HUES48 (cell line): Measurements from ENCODE around the gene SV2C.

Source experiments
- H3K27ac ChIP-seq: one replicate; pipeline ENCODE4 v1.7.0; 2013; ENCODE audit warnings: low read depth, low read length, inconsistent platforms
- H3K27me3 ChIP-seq: 2 replicates; pipeline ENCODE4 v1.6.1; 2013; ENCODE audit warnings: mild to moderate bottlenecking, low read length; ENCODE audit not compliant: control insufficient read depth, insufficient read depth
- H3K36me3 ChIP-seq: 2 replicates; pipeline ENCODE4 v1.6.1; 2013; ENCODE audit warnings: low read length; ENCODE audit not compliant: control insufficient read depth, insufficient read depth
- H3K4me1 ChIP-seq: 2 replicates; pipeline ENCODE4 v1.6.1; 2013; ENCODE audit warnings: mild to moderate bottlenecking, low read length; ENCODE audit not compliant: control insufficient read depth, insufficient read depth
- H3K4me3 ChIP-seq: 2 replicates; pipeline ENCODE4 v1.5.1; 2013; ENCODE audit warnings: mild to moderate bottlenecking, low read depth, low read length
- H3K9ac ChIP-seq: 2 replicates; pipeline ENCODE4 v1.6.1; 2013; ENCODE audit warnings: mild to moderate bottlenecking, low read depth, low read length, moderate library complexity
- H3K9me3 ChIP-seq: 2 replicates; pipeline ENCODE4 v1.6.1; 2013; ENCODE audit warnings: low read length; ENCODE audit not compliant: control insufficient read depth, insufficient read depth

The SV2C gene

GRCh38 chr5:76104027-76104426 is 20.8 kb downstream of the SV2C start:
- Histone ChIP-seq H3K27me3 (no peaks in the 10 kb centered on the region), H3K9me3 (no peaks in the 10 kb centered on the region), H3K4me1 (no peaks in the 10 kb centered on the region), H3K27ac (no peak overlapping the region), H3K9ac (no peak overlapping the region), H3K36me3 (no peaks in the 10 kb centered on the region), H3K4me3 (no peak overlapping the region)

DNA sequence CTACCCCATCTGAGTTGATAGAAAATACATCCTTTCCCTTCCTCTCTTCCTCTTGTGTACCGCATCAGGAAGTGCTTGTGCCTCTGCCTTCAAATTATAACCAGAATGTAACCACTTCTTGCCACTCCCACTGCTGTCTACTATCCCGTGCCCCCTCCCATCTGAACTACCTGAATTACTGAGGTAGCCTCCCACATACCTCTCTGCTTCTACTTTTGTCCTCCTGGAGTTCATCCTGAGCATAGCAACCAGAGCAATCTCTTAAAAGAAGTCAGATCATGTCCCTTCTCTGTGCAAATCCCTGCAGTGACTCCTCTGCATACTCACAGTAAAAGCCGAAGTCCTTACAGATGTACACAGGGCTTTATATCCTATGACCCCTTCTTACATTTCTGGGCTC is 23.0 kb downstream of the SV2C start:
- Histone ChIP-seq H3K9ac (no peak overlapping the region), H3K27me3 (no peaks in the 10 kb centered on the region), H3K27ac (no peak overlapping the region), H3K4me3 (no peak overlapping the region), H3K36me3 (no peaks in the 10 kb centered on the region), H3K4me1 (no peaks in the 10 kb centered on the region), H3K9me3 (no peaks in the 10 kb centered on the region)

- Histone ChIP-seq H3K27me3 (no peaks in the 10 kb centered on the region; the same call in 1 of the 2 replicates), H3K9me3 (no peaks in the 10 kb centered on the region), H3K27ac (no peak overlapping the region), H3K9ac (no peak overlapping the region), H3K4me1 (peaks cover 12% of the 10 kb centered on the region; the same call in 1 of the 2 replicates), H3K4me3 (no peak overlapping the region), H3K36me3 (no peaks in the 10 kb centered on the region)
Measured at GRCh38 chr5:76111477-76112174, 28.4 kb downstream of the SV2C start.

DNA sequence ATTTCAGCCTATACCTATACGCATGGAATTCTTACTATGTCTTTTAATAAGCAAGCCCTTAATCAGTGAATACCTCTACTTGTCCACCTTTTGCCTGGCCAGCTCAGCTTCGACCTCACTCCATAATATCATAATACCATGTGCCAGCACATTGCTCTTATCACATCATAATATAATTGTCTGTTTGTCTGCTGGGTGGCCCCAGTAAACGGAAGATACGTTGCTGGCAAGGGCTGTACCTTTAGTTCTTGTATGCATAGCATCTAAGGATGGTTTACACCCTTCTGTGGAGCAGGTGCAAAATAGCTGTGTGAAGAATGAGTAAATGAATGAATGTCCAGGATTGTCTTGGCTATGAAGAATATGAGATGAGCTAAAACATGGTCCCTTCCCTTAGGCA is 29.9 kb downstream of the SV2C start:
- no peaks in the 10 kb centered on the region; the same call in 1 of the 2 replicates for H3K27me3 ChIP-seq

DNA sequence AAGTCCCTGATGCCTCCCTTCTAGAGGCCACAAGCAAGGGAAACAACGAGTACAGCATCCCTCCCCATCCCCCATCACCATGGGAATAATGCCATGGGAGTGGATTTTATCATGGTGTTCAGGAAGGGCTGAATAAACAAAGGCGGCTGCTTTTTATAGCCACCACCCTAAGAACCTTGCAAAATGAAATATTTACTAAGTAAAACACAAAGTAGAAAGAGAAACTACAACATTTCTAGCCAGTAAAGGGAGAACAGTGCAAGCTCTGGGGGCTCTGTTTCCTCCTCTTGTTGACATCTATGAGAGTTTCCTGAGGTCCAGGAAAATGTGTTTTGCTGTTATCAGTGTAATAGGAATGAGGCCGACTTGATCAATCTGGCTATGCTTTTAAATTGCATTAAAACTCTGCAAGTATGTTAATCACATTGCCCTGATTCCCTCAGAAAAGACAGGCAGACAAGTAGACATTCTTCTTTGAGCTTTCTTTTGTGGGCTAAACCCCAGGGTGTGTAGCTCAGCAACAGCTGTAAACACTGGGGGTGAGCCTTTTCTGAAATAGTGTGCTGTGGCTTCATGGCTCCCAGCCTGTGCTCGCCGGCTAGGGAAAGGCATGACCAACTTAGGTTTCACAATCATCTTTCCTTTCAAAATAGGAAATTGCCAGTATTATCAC is 31.1 kb downstream of the SV2C start:
- H3K27me3 ChIP-seq: no peaks in the 10 kb centered on the region; the same call in 1 of the 2 replicates
- H3K36me3 ChIP-seq: no peaks in the 10 kb centered on the region
- no peak overlapping the region for H3K9ac ChIP-seq
- H3K27ac ChIP-seq: no peak overlapping the region
- H3K9me3 ChIP-seq: no peaks in the 10 kb centered on the region
- peaks cover 12% of the 10 kb centered on the region; the same call in 1 of the 2 replicates for H3K4me1 ChIP-seq
- no peak overlapping the region for H3K4me3 ChIP-seq

More for the DNA sequence above, 29.9 kb downstream of the SV2C start:
- Histone ChIP-seq H3K4me3 (no peak overlapping the region), H3K36me3 (no peaks in the 10 kb centered on the region), H3K9ac (no peak overlapping the region), H3K27ac (no peak overlapping the region), H3K4me1 (peaks cover 12% of the 10 kb centered on the region; the same call in 1 of the 2 replicates), H3K9me3 (no peaks in the 10 kb centered on the region)

DNA sequence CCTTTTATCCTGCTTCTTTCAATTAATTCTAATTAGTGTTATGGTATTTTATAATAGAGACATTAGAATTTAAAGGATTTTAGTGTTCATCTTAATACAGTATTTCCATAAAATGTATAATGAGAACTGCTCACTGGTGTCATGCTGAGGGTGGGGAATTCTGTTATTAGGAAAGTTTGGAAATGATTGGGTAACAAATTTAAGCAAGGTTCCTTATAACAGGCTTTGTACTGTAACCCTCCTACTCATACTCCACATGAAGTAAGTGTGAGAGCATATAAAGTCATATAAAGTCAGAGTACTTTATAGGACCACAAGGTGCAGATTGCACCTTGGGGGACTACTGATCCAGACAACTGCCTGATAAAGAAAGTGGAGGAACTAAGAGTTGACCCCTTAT is 42.2 kb downstream of the SV2C start:
- no peaks in the 10 kb centered on the region for H3K9me3 ChIP-seq
- H3K27me3 ChIP-seq: no peaks in the 10 kb centered on the region
- no peaks in the 10 kb centered on the region for H3K4me1 ChIP-seq
- no peak overlapping the region for H3K27ac ChIP-seq
- no peaks in the 10 kb centered on the region for H3K36me3 ChIP-seq
- no peak overlapping the region for H3K9ac ChIP-seq
- no peak overlapping the region for H3K4me3 ChIP-seq

DNA sequence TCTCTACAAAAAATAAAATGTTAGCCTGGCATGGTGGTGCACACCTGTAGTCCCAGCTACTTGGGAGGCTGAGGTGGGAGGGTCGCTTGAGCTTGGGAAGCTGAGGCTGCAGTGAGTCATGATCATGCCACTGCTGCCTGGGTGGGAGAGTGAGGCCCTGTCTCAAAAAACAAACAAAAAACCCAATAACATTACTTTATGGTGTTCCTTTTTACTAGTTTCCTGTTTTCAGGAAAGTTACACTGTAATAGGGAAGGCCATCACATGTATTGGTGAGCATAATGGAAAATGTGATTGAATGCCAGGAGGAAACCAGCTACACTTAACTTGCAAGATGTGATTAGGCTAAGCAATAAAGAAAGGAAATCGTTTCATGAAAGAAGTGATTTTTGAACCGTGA is 42.7 kb downstream of the SV2C start:
- Histone ChIP-seq H3K9ac (no peak overlapping the region), H3K27me3 (no peaks in the 10 kb centered on the region), H3K9me3 (no peaks in the 10 kb centered on the region), H3K4me3 (no peak overlapping the region), H3K4me1 (no peaks in the 10 kb centered on the region), H3K36me3 (no peaks in the 10 kb centered on the region), H3K27ac (no peak overlapping the region)

GRCh38 chr5:76134003-76134402 is 50.8 kb downstream of the SV2C start:
- Histone ChIP-seq H3K36me3 (no peaks in the 10 kb centered on the region), H3K9ac (no peak overlapping the region), H3K27me3 (no peaks in the 10 kb centered on the region), H3K9me3 (no peaks in the 10 kb centered on the region), H3K27ac (no peak overlapping the region), H3K4me3 (no peak overlapping the region), H3K4me1 (no peaks in the 10 kb centered on the region)

GRCh38 chr5:76134646-76135045 is 51.5 kb downstream of the SV2C start:
- H3K4me1 ChIP-seq: no peaks in the 10 kb centered on the region
- H3K27ac ChIP-seq: no peak overlapping the region
- no peaks in the 10 kb centered on the region for H3K36me3 ChIP-seq
- no peaks in the 10 kb centered on the region for H3K9me3 ChIP-seq
- H3K9ac ChIP-seq: no peak overlapping the region
- no peak overlapping the region for H3K4me3 ChIP-seq
- H3K27me3 ChIP-seq: no peaks in the 10 kb centered on the region

DNA sequence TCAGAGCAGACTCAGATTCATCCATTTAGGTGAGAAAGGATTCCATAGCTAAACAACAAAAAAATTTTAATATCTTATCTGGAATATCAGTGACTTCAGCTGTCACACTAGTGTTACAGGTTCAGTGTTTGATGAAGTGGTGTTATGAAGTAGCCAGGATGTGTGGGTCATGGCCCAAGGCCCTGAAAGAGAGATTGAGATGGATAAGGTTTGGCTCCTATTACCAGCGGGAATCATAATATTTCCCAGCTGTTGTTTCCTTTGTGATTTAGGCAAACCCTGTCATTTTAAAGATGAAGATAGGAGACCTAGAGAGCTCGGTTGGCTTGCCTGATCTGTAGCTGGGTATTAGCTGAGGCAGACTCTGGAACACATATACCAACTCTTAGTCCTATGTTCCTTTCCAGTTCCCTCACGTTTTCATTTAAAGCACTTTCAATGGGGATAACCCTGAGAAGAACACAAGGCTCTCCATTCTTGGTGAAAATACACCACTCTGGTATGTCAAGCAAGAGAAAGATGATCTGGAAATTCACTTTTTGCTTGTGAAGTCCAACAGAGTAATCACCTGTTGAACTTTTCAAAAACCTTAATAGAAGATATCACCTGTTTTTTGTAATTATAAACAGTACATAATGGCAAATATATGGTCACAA is 54.8 kb downstream of the SV2C start:
- H3K4me1 ChIP-seq: no peaks in the 10 kb centered on the region
- no peak overlapping the region for H3K9ac ChIP-seq
- H3K9me3 ChIP-seq: no peaks in the 10 kb centered on the region
- H3K36me3 ChIP-seq: no peaks in the 10 kb centered on the region
- H3K27me3 ChIP-seq: no peaks in the 10 kb centered on the region
- no peak overlapping the region for H3K4me3 ChIP-seq
- H3K27ac ChIP-seq: no peak overlapping the region

DNA sequence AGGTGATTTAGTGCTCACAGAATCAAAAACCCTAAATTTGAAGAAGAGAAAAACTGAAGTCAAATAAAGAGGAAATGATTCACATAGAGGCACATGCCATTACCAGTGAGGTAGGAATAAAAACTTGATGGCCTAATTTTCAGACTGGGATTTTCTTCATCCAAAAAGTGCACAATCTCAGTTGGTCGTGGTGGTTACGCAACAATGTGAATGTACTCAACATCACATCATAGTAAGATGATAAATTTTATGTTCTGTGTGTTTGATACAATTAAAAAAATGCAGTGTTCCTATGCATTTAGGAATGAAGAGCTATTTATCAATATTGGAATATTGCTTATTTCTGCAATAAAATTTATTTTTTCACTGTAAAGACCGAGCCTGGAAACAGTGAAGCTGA is 60.7 kb downstream of the SV2C start:
- no peak overlapping the region for H3K4me3 ChIP-seq
- H3K9me3 ChIP-seq: no peaks in the 10 kb centered on the region
- H3K27ac ChIP-seq: no peak overlapping the region
- no peaks in the 10 kb centered on the region for H3K36me3 ChIP-seq
- no peak overlapping the region for H3K9ac ChIP-seq
- H3K27me3 ChIP-seq: no peaks in the 10 kb centered on the region; the same call in 1 of the 2 replicates
- peaks cover 19% of the 10 kb centered on the region for H3K4me1 ChIP-seq
